GM12801 (cell line): ENCODE measurements around the gene FDXACB1.

Experiments used
- CTCF ChIP-seq: IDR thresholded peaks from one replicate; pipeline ENCODE4 v1.5.1; 2011; ENCODE audit warnings: control low read depth; ENCODE audit not compliant: insufficient read length; ENCODE audit errors: extremely low read depth

The FDXACB1 gene

GRCh38 chr11:111912535-111912934 lies 33.6 kb upstream of the FDXACB1 start, which contains the start of gene HSPB2:
Gene HSPB2, plus strand, starts transcription at chr11:111912734. Its CDS starts 96 bp downstream, at chr11:111912830.
- no peak for TF ChIP-seq CTCF

GRCh38 chr11:111911563-111912401 lies 32.8 kb upstream of the FDXACB1 start, which contains the start of gene CRYAB:
Gene CRYAB, minus strand, starts transcription at chr11:111911770. Its CDS starts 46 bp downstream, at chr11:111911724.
- TF ChIP-seq CTCF, result no peak

- TF ChIP-seq CTCF, result no peak
These were observed 32.0 kb upstream of the FDXACB1 start for GRCh38 chr11:111910676-111911562.

- TF ChIP-seq CTCF, result no peak
These were observed 30.4 kb upstream of the FDXACB1 start for GRCh38 chr11:111909378-111909777.

GRCh38 chr11:111908639-111909305 lies 29.8 kb upstream of the FDXACB1 start:
- no peak for TF ChIP-seq CTCF

GRCh38 chr11:111906680-111907079 lies 27.7 kb upstream of the FDXACB1 start:
- TF ChIP-seq CTCF, result no peak

- no peak for TF ChIP-seq CTCF
These were observed 26.4 kb upstream of the FDXACB1 start for GRCh38 chr11:111905411-111905810.
